Lung (tissue), 12 donors: ENCODE measurements around the gene TVP23C. TPM values are rescaled to one million over a fixed set of nuclear protein-coding genes. Genes with fewer than 3 reads are reported as not detected.
"Not testable (repeated sequence)": the region's sequence is repeated elsewhere in the genome, so short reads cannot be mapped to it uniquely, and the experiment has no call there.

Experiments used
- ATAC-seq: fragments of 200-7000 bp; cut with Tn5 transposase; one replicate; pipeline ENCODE4 v1.9.1; 2020; ENCODE audit warnings: moderate number of reproducible peaks; ENCODE audit not compliant: insufficient read depth, low FRiP score
- DNase-seq, 3 donors: peaks; one replicate each; pipeline ENCODE4 v3.0.0-alpha.2; 2013 to 2017
- H3K27ac ChIP-seq, 2 donors: one replicate each; pipeline ENCODE4 v1.5.1; 2013; ENCODE audit warnings: mild to moderate bottlenecking in 2 of 2, moderate library complexity in 2 of 2, control low read depth in 1 of 2, inconsistent platforms in 1 of 2, low read depth in 1 of 2, low read length in 1 of 2
- H3K27me3 ChIP-seq, 3 donors: one replicate each; pipeline ENCODE4 v1.5.1; 2013; ENCODE audit warnings: low read length in 2 of 3; ENCODE audit not compliant: control insufficient read depth in 3 of 3, insufficient read depth in 3 of 3
- H3K36me3 ChIP-seq, 4 donors: one replicate each; pipeline ENCODE4 v1.5.1; 2013; ENCODE audit warnings: low read length in 4 of 4, mild to moderate bottlenecking in 1 of 4, moderate library complexity in 1 of 4; ENCODE audit not compliant: control insufficient read depth in 4 of 4, insufficient read depth in 4 of 4
- H3K4me1 ChIP-seq, 5 donors: one replicate each; pipeline ENCODE4 v1.5.1; 2013; ENCODE audit warnings: low read length in 5 of 5, mild to moderate bottlenecking in 2 of 5, moderate library complexity in 1 of 5; ENCODE audit not compliant: control insufficient read depth in 5 of 5, insufficient read depth in 5 of 5
- H3K4me3 ChIP-seq: one replicate; pipeline ENCODE4 v1.5.1; 2013; ENCODE audit warnings: mild to moderate bottlenecking, control low read depth, moderate library complexity
- H3K9ac ChIP-seq, 2 donors: one replicate each; pipeline ENCODE4 v1.5.1; 2013; ENCODE audit warnings: low read length in 2 of 2, control low read depth in 1 of 2; ENCODE audit not compliant: insufficient read depth in 1 of 2
- H3K9me3 ChIP-seq, 4 donors: one replicate each; pipeline ENCODE4 v1.5.1; 2013; ENCODE audit warnings: low read length in 3 of 4, mild to moderate bottlenecking in 1 of 4, moderate library complexity in 1 of 4; ENCODE audit not compliant: control insufficient read depth in 4 of 4, insufficient read depth in 3 of 4
- CTCF ChIP-seq: IDR thresholded peaks from 2 replicates; pipeline ENCODE4 v1.5.1; 2012; ENCODE audit warnings: mild to moderate bottlenecking; ENCODE audit errors: control extremely low read depth, extremely low read depth
- WGBS, 2 donors: extraction: QIAGEN DNeasy Blood & Tissue Kit; methylation state at CpG; one replicate each; pipeline ENCODE4 v1.1.7; 2013; 5-methylcytosine and 5-hydroxymethylcytosine counted together
- polyA plus RNA-seq, 2 donors: library from polyadenylated mRNA; stranded (reverse); fragments of 200-250 nt; gene quantifications; one replicate each; pipeline ENCODE4 v1.2.1, GENCODE V29; 2013
- total RNA-seq, 2 donors: library from RNA; depleted of rRNA in 1 of 2; stranded (reverse); fragments of >200 nt in 1 of 2; gene quantifications; one replicate each; pipeline ENCODE4 v1.2.1, GENCODE V29; 2014 to 2021
- donor health status: control.
- donor health status: control.
- donor health status: Bipolar disorder and iron deficiency.
- donor health status: healthy.
- donor health status: DM: yes; HTN: yes; CAD: no.

Gene TVP23C
- total and polyA plus RNA-seq, 4 donors, result 2.7 to 80.8 (median 13.0) TPM

DNA sequence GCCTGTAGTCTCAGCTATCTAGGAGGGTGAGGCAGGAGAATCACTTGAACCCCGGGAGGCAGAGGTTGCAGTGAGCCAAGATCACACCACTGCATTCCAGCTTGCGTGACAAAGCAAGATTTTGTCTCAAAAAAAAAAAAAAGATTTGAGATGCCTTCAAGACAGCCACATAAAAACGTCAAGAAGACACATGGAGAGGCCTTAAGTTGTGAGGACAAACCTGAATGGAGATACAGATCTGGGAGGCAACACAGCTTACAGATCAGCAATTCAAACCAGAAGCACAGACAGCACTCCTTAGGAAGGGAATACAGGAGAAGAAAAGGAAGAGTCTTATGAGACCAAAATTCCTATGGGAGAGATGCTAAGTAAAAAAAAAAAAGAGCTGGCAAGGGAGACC, 13.7 kb downstream of the TVP23C start:
- not testable (repeated sequence) for H3K27ac ChIP-seq, ATAC-seq, H3K9me3 ChIP-seq, H3K4me1 ChIP-seq, H3K9ac ChIP-seq, H3K4me3 ChIP-seq, H3K27me3 ChIP-seq, DNase-seq, H3K36me3 ChIP-seq
- 69 to 83% methylated on average over 3 of the region's 3 CpGs for WGBS, 2 donors

DNA sequence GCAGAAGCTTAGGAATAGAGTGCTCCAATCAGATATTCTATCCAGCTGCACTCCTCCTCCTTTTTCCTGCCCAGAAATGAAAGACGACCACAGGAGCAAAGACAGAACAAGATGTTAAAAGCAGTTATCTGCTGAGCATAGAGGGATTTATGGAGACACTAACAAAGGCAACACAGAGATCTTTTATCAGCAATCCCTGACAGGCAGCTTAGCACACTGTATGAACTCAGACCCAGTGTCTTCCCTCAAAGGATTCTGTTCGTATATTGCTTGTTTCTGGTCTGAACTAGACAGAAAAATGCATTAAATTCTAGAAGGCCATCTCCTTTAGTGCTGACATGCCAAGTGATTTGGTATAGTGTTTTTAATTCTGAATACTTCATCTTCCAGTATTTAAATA, 16.7 kb downstream of the TVP23C start:
- 86 to 88% methylated on average over 1 of the region's 2 CpGs for WGBS, 2 donors
- not testable (repeated sequence) for ATAC-seq, H3K4me3 ChIP-seq, H3K4me1 ChIP-seq, H3K36me3 ChIP-seq, DNase-seq, H3K27ac ChIP-seq, H3K9ac ChIP-seq, H3K9me3 ChIP-seq, H3K27me3 ChIP-seq

DNA sequence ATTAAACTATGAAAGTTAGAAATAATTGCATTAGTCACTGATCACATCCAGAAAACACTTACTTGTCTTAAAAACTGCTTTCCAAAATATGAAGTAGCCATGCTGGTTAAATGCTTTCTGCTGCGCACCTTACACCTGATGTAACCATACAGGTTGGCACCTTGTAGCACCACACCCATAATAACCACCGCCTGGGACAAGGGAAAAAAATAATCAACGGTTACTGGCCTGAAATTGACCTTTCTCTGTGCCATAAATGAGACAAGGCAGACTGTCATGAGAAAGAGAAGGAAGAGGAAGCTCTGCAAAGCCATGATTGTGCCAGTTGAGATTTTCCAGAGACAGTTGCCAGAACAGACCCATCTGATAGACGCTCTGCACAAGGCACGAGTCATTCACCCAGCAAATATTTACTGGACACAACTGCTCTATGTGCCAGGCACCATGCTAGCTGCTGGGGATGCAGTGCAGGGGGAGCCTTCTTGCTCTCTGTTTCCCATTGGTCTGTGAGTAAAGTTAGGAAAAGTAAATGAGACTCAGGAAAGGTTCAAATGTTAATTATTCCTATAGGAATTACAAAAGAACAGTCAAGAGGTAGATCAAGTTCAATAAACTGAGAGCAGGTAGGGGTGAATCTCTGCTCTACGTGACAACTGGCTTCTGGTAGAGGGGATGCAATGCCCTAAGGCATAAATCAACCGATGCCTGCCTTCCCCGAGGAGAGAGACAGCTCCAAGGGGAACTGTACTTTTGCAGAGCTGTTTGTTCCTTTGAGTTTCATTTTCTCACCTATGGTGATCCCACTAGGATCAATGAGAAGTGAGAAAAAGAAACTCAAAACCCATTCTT, 22.7 kb downstream of the TVP23C start:
- WGBS, 2 donors, result 69 to 74% methylated on average over 8 of the region's 8 CpGs
- not testable (repeated sequence) for ATAC-seq, H3K27ac ChIP-seq, H3K36me3 ChIP-seq, H3K4me1 ChIP-seq, H3K9ac ChIP-seq, H3K4me3 ChIP-seq, DNase-seq, H3K9me3 ChIP-seq, H3K27me3 ChIP-seq

DNA sequence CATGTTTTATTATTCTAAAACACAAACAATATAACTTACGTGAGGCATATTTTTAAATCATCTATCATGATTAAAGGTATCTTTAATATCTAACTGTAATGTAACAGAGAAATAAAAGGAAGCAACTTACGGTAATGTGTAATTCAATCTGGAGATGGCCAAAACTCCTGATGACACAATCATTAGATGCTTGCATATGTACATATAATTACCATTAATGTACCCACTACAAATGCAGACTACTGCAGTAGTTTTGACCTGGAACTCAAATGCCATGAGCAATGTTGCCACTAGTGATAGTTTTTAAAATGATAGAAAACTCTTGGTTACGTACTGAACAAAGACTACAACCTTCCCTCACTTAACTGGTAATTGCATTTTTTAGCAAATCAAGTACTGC, 30.2 kb downstream of the TVP23C start:
- not testable (repeated sequence) for H3K4me1 ChIP-seq, H3K9me3 ChIP-seq, H3K27me3 ChIP-seq, H3K9ac ChIP-seq, ATAC-seq, H3K36me3 ChIP-seq, DNase-seq, H3K4me3 ChIP-seq, H3K27ac ChIP-seq
- WGBS, 2 donors, result 95 to 98% methylated on average over 3 of the region's 3 CpGs

DNA sequence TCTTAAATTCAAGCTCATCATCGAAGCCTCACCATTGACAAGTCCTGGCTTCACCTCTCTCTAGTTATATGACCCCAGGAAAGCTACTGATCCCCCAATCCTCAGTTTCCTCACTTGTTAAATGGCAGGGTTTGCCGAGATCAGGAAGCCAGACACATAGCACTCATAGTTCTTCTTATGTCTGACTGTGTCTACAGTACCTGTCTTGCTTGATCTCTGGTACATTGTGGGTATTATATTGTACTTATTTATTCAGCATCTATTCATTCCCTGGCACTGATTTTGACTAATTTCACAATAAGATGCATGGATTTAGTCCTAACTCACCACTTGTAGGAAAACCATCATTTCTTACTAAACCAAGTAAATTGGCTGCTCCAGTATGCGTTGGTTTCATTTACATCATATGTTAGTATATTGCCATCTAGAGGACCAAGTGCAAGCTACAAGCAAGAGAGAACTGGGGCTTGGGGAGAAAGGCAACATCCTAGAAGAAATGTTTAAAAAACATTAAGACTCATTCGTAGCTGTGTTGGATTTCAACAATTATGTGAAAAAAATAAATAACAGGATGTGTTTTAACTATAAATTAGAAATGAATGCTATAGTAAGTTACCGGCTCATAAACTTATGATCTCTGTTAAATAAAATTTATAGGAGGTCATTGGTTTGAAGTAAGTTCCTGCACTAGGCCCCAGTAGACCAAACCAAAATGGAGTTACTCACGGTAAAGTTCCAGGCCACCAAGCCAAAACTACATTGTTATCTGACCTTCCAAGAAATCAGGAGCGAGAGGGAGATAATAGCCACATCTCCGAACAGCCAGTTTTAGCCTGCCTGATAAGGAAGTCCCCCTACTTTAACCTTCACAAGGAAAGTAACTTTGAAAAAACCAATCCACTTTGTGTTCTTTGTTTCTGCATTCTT, 36.7 kb downstream of the TVP23C start:
- WGBS, 2 donors, result 48 to 61% methylated on average over 7 to 8 of the region's 8 CpGs
- H3K27ac ChIP-seq, H3K9me3 ChIP-seq, H3K27me3 ChIP-seq, H3K4me3 ChIP-seq, H3K36me3 ChIP-seq, H3K9ac ChIP-seq, H3K4me1 ChIP-seq: not testable (repeated sequence)
- peak; percentile 41 for TF ChIP-seq CTCF
- ATAC-seq (peak; percentile 56), DNase-seq (peak in 2 of 3 donors; percentile 81 to 83)

GRCh38 chr17:15524990-15525985, 38.0 kb downstream of the TVP23C start:
- not testable (repeated sequence) for H3K4me3 ChIP-seq, H3K27me3 ChIP-seq, H3K9me3 ChIP-seq, H3K36me3 ChIP-seq, H3K27ac ChIP-seq, H3K9ac ChIP-seq, H3K4me1 ChIP-seq
- peak; percentile 66 for ATAC-seq
- 51 to 52% methylated on average over 10 to 11 of the region's 12 CpGs for WGBS, 2 donors
- DNase-seq, result peak in 1 of 3 donors; percentile 63
